ENCODE data around the gene EPHB2. TPM values are rescaled to one million over a fixed set of nuclear protein-coding genes. Genes with fewer than 3 reads are reported as not detected.

Gene EPHB2
- polyA plus RNA-seq, 2 of the 4 experiments (the other 2 are of a cell fraction), result 13.0 to 35.3 TPM

GRCh38 chr1:22957066-22957465 lies 246.4 kb downstream of the EPHB2 start (continued):
- no peak for TF ChIP-seq NR3C1 (IDR thresholded peaks at IDR 0.05)

GRCh38 chr1:22958556-22958955 lies 247.9 kb downstream of the EPHB2 start:
- Histone ChIP-seq H3K4me1 (no peaks in the 10 kb centered on the region), H3K9me3 (no peaks in the 10 kb centered on the region), H3K4me3 (no peak overlapping the region), H3K27ac (no peak overlapping the region), H3K4me2 (no peak overlapping the region)
- ATAC-seq (no peak), DNase-seq (ENCODE audit: low read depth in 1 of 2, low spot score in 1 of 2) (no peak), FAIRE-seq (no peak)
- WGBS (ENCODE audit: missing lambda C conversion rate), result 69% methylated on average over 9 of the region's 9 CpGs
- CTCF ChIA-PET, result interaction anchor here (1.1 to 2.3 kb wide), 2 partner anchors 286 to 293 kb away, joined by 3 to 6 read pairs; no protein-coding TSS in a partner anchor
- TF ChIP-seq, protein P1, sequence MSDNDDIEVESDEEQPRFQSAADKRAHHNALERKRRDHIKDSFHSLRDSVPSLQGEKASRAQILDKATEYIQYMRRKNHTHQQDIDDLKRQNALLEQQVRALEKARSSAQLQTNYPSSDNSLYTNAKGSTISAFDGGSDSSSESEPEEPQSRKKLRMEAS (IDR thresholded peaks at IDR 0.05), result no peak
- no peak for TF ChIP-seq SMC3 (IDR thresholded peaks at IDR 0.05)
- TF ChIP-seq CHD4 (IDR thresholded peaks at IDR 0.05; ENCODE audit: borderline replicate concordance), result no peak
- TF ChIP-seq, protein P2, sequence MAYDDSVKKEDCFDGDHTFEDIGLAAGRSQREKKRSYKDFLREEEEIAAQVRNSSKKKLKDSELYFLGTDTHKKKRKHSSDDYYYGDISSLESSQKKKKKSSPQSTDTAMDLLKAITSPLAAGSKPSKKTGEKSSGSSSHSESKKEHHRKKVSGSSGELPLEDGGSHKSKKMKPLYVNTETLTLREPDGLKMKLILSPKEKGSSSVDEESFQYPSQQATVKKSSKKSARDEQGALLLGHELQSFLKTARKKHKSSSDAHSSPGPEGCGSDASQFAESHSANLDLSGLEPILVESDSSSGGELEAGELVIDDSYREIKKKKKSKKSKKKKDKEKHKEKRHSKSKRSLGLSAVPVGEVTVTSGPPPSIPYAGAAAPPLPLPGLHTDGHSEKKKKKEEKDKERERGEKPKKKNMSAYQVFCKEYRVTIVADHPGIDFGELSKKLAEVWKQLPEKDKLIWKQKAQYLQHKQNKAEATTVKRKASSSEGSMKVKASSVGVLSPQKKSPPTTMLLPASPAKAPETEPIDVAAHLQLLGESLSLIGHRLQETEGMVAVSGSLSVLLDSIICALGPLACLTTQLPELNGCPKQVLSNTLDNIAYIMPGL (CRISPR knock-in tag; IDR thresholded peaks at IDR 0.05; ENCODE audit: borderline replicate concordance), result no peak
- TF ChIP-seq NFE2L2 (conservative IDR thresholded peaks at IDR 0.05; ENCODE audit: low read length), result no peak
- no peak for TF ChIP-seq TP53 (CRISPR knock-in tag; IDR thresholded peaks at IDR 0.05)
- TF ChIP-seq HOXB5 (CRISPR knock-in tag; IDR thresholded peaks at IDR 0.05), result no peak
- TF ChIP-seq PHF8 (IDR thresholded peaks at IDR 0.05; ENCODE audit: borderline replicate concordance, low read depth), result no peak
- no peak for TF ChIP-seq EHMT2 (IDR thresholded peaks at IDR 0.05; ENCODE audit: low read depth)
- TF ChIP-seq ESRRA (IDR thresholded peaks at IDR 0.05; ENCODE audit: borderline replicate concordance, low read length), result no peak
- no peak for TF ChIP-seq CBX2 (IDR thresholded peaks at IDR 0.05; ENCODE audit: borderline replicate concordance, low read depth)
- TF ChIP-seq SREBF2 (IDR thresholded peaks at IDR 0.05), result no peak
- TF ChIP-seq ATOH8 (CRISPR knock-in tag; IDR thresholded peaks at IDR 0.05; ENCODE audit: low read depth), result no peak
- TF ChIP-seq CBX8 (IDR thresholded peaks at IDR 0.05), result no peak
- TF ChIP-seq, protein P3, sequence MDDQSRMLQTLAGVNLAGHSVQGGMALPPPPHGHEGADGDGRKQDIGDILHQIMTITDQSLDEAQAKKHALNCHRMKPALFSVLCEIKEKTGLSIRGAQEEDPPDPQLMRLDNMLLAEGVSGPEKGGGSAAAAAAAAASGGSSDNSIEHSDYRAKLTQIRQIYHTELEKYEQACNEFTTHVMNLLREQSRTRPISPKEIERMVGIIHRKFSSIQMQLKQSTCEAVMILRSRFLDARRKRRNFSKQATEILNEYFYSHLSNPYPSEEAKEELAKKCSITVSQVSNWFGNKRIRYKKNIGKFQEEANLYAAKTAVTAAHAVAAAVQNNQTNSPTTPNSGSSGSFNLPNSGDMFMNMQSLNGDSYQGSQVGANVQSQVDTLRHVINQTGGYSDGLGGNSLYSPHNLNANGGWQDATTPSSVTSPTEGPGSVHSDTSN (IDR thresholded peaks at IDR 0.05), result no peak
- no peak for TF ChIP-seq KDM1A (IDR thresholded peaks at IDR 0.05; ENCODE audit: low read depth)
- POLR2A ChIA-PET, result no interaction called here

GRCh38 chr1:22959545-22960360 lies 249.1 kb downstream of the EPHB2 start:
- CTCF ChIA-PET, result interaction anchor here (1.2 kb wide), 1 partner anchor 287 kb away, joined by 3 read pairs; no protein-coding TSS in a partner anchor

More at GRCh38 chr1:22959545-22960360, 249.1 kb downstream of the EPHB2 start:
- H3K4me2 ChIP-seq, result no peak overlapping the region
- no peaks in the 10 kb centered on the region for H3K4me1 ChIP-seq
- H3K9me3 ChIP-seq, result no peaks in the 10 kb centered on the region
- TF ChIP-seq ZSCAN20 (CRISPR knock-in tag; IDR thresholded peaks at IDR 0.05) (no peak), JUNB (IDR thresholded peaks at IDR 0.05) (no peak), BHLHE40 (IDR thresholded peaks at IDR 0.05; ENCODE audit: low read depth, low read length) (no peak), REST (IDR thresholded peaks at IDR 0.05) (no peak), CHD2 (IDR thresholded peaks at IDR 0.05; ENCODE audit: low read length, partially characterized antibody) (no peak), CBX2 (IDR thresholded peaks at IDR 0.05; ENCODE audit: borderline replicate concordance, low read depth) (no peak), ESRRA (IDR thresholded peaks at IDR 0.05; ENCODE audit: borderline replicate concordance, low read length) (no peak), PHF8 (IDR thresholded peaks at IDR 0.05; ENCODE audit: borderline replicate concordance, low read depth) (no peak)
- TF ChIP-seq, protein P4, sequence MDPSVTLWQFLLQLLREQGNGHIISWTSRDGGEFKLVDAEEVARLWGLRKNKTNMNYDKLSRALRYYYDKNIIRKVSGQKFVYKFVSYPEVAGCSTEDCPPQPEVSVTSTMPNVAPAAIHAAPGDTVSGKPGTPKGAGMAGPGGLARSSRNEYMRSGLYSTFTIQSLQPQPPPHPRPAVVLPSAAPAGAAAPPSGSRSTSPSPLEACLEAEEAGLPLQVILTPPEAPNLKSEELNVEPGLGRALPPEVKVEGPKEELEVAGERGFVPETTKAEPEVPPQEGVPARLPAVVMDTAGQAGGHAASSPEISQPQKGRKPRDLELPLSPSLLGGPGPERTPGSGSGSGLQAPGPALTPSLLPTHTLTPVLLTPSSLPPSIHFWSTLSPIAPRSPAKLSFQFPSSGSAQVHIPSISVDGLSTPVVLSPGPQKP (IDR thresholded peaks at IDR 0.05; ENCODE audit: low read depth, low read length), result no peak
- DNase-seq (ENCODE audit: low read depth in 1 of 2, low spot score in 1 of 2) (no peak), FAIRE-seq (no peak), ATAC-seq (no peak)
- WGBS (ENCODE audit: missing lambda C conversion rate), result 18% methylated on average over 4 of the region's 7 CpGs
- POLR2A ChIA-PET, result no interaction called here
- no peak overlapping the region for H3K4me3 ChIP-seq
- H3K27ac ChIP-seq, result no peak overlapping the region
